GM18505 (cell line): ENCODE results near the gene GJC2.

Experiments used
- ATAC-seq: cut with Tn5 transposase; IDR thresholded peaks from one replicate; pipeline ENCODE4 v1.9.1; 2021; ENCODE audit not compliant: unreplicated experiment
- POLR2A ChIP-seq: IDR thresholded peaks from 4 replicates; pipeline ENCODE4 v1.6.1; 2011; ENCODE audit warnings: borderline replicate concordance; ENCODE audit not compliant: insufficient read depth, insufficient read length; ENCODE audit errors: extremely low read depth

GJC2 gene

DNA sequence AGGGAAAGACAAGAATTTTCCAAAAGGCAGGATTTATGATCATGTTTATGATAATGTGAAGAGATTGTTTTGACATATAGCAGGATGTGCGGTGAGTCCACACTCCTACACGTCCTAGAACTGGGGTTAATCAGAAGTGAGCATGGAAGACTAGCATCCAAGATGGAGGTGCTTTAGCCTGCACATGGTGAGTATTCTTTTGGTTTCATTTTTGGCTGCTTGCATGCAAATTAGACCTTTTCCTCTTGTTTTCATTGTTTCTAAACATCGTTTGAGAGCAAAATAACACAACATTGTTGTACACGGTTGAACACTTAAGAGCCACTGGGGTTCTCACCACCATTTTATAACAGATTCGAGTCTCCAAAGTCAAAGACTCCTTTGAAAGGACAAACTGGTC lies 24.5 kb upstream of the GJC2 start:
- no peak for TF ChIP-seq POLR2A
- ATAC-seq = no peak

DNA sequence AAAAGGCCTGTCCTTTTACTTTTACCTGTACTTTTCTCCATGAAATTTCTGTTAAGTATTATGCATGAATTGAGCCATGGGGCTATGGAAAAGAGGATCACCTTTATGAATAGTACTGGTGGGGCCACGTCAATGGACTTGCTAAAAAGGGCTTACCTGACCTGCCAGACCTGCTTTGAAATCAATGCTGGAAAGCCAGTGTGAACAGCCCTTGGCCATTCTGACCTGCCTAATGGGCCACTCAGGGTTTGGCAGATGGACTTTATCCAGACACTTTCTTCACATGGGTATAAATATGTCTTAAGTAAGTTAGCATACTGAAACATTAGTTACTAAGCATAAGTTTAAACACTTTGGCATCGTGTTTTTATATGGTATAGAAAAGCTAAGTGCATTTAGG lies 18.0 kb upstream of the GJC2 start:
- no peak for TF ChIP-seq POLR2A

DNA sequence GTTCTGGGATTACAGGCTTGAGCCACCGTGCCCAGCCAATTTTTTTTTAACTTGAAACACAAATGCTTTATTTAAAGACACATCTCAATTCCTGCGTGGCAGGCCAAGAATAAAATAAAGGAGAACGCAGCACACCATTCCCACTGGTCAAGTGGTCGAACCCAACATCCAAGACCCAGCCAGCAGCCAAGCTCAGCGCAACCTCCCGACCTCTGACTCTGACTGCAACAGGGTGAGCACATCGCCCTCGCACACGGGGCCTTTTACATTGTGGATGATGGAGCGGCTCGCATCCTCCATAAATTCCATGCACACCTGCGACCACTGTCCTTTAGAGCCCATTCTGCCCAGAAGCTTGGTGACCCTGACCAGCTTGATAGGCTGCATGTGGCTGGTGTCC lies 15.1 kb upstream of the GJC2 start:
- no peak for TF ChIP-seq POLR2A
- no peak for ATAC-seq

More for the DNA sequence above, 18.0 kb upstream of the GJC2 start:
- ATAC-seq = no peak

DNA sequence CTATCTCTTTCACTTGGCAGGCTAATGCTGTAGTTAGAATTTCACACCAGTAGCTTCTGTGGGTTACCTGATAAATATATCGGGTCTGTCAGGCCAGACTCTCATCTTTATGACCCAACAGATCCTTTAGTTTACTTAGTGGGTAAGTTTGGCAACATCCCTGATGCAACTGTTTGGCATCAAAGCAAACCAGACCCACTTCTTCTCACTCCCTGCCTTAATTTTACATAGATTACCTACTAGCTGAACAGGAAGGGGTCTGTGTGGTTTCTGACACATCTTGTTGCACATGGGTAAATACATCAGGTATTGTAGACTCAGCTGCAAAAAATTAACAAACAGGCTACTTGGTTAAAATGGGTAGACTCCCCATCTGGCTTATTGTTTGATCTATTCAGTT lies 12.8 kb upstream of the GJC2 start:
- no peak for TF ChIP-seq POLR2A
- ATAC-seq = no peak

DNA sequence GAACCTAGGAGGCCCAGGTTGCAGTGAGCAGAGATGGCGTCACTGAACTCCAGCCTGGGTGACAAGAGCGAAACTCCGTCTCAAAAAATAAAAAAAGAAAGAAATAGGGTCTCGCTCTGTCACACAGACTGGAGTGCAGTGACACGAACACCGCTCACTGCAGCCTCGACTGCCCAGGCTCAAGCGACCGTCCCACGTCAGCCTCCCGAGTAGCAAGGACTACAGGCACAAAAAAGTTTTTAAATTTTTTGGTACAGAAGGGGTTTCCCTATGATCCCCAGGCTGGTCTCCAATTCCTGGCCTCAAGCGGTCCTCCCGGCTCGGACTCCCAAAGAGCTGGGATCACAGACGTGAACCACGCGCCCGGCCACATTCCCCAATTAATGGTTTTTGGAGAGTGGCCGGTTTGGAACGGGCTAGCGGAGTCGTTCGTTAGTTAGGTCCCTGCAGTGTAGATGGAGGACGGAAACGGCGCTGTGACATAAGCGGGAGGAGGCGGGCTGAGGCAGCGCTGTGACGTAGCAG lies 10.3 kb upstream of the GJC2 start:
- no peak for TF ChIP-seq POLR2A
- ATAC-seq = no peak

DNA sequence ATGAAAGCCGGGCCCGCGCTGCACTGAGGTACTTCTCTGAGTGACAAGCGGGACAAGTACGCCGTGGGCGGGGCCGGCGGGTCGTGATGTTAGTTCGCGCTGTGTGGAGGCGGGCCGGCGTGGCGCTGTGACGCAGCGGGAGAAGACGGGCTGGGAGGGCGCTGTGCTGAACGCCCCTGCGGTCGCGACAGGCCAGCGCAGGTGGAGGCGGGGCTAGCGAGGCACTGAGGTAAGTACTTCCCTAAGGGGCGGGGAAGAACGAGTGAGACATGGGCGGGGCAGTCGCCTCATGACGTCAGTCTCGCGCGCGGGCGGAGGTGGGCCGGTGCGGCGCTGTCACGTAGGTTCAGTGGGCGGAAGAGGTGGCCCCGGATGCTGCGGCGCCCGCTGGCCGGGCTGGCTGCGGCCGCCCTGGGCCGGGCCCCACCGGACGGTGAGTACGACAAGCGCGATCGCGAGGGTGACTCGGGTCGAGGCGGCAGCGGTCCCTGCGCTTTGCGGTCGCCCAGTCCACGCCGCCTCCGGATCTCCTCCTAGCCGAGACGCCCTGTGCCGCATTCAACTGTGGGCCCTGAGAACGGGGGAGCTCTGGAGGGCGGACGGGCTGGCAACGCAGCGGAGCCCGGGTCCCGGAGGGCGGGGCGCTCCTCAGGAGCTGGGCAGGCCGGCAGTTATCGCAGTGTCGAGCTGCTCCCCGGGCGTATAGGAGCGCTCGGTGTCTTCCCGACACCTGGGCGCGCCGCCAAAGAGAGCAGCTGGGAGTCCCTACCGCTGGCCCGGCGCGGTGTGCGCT lies 9.6 kb upstream of the GJC2 start, which contains the start of gene GUK1:
TSS of gene GUK1 (plus strand) at position 349 of the 793 bp plus-strand sequence. CDS start at position 373, 24 bp downstream.
- ATAC-seq = peak; percentile 88
- peak; percentile 92 for TF ChIP-seq POLR2A

DNA sequence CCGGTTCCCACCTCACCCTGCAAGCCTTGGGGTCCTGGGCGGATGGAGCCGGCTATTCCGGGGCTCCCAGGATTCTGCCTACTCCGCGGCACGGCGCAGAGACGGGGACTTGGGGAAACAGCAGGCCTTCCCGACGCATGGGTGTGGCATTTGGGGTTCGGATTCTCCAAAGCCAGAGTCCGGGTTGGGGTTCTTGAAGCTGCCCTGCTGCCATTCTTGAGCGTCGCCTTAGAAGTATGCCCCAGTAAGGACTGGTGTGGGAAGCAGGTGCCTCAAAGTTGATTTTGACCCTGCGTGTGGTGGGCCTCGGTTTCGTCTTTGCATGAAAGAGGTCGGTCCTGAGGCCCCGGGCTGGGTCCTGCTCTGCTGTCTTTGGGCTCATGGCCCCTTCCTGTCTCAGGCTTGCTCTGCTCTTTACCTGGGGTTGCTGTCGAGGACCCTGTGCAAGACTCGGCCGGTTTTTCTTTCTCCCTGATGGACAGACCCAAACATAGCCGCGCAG lies 9.0 kb upstream of the GJC2 start:
- no peak for TF ChIP-seq POLR2A
- ATAC-seq = no peak

DNA sequence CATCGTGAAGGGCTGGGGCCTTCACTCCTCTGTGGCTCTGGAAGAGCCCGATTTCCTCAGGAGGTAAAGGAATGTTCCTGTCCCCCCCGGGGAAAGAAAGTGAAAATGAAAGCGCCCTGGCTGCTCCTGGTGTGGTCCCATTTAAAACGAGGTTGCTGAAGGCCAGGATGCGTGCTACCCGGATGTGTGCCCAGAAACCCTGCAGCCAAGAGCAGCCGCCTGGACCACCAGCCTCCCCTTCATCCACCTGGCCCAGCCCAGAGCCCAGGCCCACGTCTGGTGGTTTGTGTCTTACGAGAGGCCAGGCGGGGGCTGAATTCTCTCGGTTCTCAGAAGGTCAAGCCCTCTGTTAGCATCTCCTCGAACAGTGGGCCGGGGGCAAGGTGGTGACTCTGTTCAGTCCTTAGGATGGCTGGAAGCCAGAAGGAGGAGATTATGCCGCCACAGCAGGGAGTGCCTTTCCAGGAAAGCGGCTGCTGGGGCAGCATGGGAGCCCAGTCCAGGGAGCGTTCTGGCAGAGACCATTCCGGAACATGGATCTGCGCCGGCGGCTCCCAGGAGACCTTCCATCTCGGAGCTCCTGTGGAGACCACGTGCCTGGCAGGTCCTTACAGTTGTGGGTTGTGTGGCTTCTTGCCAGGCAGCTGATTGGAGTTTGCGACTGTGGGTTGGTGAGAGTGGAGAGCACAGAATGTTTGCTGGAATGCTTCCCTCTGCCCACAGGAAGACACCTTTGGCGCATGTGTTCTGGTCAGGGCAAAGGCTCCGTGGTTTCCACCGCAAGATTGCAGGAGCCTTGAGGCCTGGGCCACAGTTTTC lies 8.3 kb upstream of the GJC2 start:
- TF ChIP-seq POLR2A = no peak
- ATAC-seq = no peak

DNA sequence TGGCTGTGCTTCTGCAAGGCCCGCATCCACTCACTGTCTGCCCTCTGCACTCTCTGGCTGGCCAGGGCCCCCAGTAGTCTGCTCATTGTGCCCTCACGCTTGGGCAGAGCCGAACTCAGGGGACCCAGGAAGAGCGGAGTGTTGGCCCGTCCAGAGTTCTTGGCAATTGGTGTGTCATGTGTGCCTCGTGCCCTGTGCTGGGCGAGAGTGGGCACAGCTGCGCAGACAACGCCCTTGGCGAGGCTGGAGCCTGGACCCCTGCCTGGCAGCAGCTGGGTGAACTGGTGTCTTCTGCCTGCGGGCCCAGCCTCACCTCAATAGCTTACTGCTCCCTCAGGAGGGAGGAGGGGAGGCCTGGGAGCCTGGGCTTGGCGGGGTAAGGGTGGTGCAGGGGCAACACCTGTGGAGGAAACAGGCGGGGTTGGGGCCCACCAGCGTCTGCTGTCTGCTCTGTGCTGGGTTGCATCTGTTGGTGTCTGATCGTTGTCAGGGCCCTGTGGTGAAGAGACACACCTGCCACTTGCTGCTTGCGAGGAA lies 7.5 kb upstream of the GJC2 start:
- no peak for ATAC-seq
- no peak for TF ChIP-seq POLR2A

DNA sequence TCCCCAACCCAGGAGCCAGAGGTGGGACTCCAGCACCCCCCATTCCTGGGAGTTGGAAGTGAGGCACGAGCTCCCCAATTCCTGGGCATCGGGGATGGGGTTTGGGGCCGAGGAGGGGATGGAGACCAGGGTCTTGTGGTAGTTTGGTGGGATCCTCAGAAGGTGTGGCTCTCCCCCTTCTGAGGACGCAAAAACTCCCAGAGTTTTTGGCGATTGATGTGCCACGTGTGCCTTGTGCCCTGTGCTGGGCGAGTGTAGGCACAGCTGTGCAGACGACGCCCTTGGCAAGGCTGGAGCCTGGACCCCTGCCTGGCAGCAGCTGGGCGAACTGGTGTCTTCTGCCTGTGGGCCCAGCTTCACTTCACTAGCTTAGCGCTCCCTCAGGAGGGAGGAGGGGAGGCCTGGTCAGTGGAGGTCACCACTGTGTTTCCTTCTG lies 7.0 kb upstream of the GJC2 start:
- TF ChIP-seq POLR2A = no peak
- no peak for ATAC-seq

DNA sequence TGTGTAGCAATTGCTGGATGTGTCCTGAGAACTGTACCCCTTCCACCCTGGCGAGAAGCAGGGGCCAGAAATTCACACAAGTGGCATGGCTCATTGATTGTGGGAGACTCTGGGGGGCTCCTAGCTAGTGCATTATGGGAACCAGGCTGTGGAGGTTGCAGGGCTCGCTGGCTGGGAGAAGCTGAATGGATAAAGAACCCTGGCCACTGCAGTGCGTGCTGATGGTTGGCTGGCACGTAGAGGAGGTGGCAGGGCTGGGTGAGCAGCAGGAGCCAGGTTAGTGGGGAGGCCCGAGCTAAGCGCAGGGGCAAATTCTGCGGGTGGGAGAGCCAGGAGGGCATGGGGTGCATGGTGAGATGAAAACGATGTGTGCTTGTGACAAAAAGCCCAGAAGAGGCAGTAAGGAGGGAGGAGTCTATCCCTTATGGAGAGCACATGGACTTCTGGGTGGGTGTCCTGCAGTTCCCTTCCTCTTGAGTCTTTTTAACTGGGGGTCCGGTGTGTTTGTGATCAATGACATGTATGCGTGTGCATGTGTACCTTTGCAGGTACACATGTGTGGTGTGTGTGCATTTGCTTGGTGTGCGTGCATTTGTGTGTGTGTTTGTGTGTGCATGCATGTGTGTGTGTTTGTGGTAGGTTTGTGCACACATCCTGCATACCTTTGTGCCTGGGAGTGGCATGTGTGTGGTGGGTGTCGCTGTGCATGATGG lies 6.1 kb upstream of the GJC2 start:
- no peak for TF ChIP-seq POLR2A
- ATAC-seq = no peak

DNA sequence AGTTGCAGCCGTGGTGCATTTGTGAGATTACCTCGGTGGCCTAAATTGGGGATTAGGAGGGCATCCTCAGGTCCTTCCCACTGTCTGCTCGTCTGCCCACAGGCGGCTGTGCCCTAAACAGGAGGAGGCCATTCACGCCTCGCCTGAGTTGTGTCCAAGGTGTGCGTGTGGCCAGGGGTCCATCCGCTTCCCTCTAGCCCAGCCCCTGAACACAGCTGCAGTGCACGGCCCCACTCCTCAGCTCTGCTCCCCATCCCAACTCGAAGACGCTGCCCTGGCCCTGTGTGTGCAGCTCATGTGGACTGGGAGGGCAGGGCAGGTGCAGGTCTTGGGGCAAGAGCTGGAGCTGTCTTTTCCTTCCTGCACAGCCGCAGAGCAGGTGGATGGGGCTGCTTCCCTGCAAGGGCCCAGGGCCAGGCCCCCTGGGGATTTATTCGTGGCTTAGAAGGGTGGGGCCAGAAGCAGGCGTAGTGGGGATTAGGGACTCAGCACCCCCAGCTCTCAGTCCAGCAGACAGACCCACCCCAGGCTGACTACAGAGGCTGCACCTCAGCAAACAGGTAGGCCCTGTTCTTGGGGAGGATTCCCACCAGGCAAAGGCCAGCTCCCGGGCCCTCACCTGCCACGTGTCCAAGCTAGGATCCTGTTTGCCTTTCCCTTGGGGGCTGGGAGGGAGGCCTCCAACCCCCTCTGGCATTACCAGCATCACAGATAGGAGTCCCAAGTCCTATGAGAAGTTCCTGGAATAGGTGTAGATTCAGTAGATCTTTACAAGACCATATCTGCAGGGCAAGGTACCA lies 5.3 kb upstream of the GJC2 start:
- ATAC-seq = no peak
- no peak for TF ChIP-seq POLR2A
